GM12801 (cell line): Measurements from ENCODE around the gene POU6F2.

Experiments used
- TF ChIP-seq, protein P1 (sequence below): IDR thresholded peaks from one replicate; pipeline ENCODE4 v1.5.1; 2011; ENCODE audit warnings: control low read depth; ENCODE audit not compliant: insufficient read length; ENCODE audit errors: extremely low read depth

Gene POU6F2

DNA sequence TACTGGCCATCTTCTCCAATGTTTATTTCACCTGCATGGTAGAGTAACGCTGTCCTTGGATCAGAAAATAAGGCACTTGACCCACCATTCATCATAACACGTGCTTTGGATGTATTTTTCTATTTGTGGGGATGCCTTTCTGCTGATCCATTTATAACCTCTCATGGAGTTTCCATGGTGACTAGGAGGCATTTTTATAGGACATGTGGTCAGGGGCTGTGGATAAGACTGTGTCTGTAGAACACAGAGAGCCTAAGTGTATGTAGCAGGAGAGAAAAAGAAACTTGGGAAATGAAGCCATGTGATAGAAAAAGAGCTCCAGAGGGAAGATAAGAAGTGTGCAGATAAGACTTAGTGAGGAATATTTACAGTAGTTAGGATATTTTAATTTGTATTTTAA lies 184.2 kb downstream of the POU6F2 start:
- TF ChIP-seq, protein P1, sequence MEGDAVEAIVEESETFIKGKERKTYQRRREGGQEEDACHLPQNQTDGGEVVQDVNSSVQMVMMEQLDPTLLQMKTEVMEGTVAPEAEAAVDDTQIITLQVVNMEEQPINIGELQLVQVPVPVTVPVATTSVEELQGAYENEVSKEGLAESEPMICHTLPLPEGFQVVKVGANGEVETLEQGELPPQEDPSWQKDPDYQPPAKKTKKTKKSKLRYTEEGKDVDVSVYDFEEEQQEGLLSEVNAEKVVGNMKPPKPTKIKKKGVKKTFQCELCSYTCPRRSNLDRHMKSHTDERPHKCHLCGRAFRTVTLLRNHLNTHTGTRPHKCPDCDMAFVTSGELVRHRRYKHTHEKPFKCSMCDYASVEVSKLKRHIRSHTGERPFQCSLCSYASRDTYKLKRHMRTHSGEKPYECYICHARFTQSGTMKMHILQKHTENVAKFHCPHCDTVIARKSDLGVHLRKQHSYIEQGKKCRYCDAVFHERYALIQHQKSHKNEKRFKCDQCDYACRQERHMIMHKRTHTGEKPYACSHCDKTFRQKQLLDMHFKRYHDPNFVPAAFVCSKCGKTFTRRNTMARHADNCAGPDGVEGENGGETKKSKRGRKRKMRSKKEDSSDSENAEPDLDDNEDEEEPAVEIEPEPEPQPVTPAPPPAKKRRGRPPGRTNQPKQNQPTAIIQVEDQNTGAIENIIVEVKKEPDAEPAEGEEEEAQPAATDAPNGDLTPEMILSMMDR, result no peak

DNA sequence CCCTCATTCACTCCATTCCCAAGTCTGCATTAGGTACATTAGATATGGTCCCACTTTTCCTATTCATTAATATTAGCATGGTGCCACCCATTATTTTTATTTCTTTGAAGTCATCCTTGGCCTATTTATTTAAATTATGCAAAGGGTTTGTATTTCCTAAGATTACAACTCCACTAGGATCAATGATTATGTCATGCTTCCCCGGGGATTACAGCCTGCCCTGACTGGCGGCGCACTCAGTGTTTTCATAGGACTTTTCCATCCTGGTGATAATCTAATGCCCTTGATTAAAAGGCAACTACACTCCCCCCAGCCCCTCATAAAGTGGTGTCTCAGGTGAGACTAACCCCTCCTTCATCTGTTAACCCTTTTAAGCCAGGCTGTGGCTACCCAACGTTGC lies 187.2 kb downstream of the POU6F2 start:
- TF ChIP-seq, protein P1, result no peak

DNA sequence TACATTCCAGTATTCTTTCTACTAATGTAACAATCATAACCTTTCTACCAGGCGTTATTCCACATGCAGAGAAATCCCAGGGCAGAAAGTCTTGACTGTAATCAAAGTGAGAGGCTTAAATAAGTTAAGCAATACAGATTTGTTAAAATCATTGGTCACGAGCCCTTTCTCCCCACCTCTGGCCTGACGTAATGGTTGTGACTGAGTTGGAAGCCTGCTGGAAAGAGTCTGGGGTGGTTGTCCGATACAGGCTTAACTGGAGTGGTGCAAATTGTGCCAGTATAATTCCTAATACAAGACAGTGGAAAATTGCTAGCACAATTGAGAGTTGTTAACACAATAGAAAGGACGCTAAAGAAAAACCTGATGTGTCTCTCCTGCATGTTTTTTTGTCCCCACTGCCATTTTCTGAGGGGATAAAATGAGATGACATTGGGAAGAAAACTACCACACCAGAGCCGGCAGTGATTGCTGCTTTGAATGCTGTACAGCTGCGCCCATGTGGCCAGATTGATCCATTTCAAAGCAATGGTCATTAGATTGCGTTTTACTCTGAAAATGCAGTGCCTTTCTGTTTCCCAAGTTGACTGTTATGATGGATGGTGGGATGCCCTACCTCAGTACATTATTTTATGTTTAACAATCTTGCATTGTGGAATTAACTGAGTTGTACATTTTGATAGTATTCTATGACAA lies 190.8 kb downstream of the POU6F2 start:
- TF ChIP-seq, protein P1, result no peak

DNA sequence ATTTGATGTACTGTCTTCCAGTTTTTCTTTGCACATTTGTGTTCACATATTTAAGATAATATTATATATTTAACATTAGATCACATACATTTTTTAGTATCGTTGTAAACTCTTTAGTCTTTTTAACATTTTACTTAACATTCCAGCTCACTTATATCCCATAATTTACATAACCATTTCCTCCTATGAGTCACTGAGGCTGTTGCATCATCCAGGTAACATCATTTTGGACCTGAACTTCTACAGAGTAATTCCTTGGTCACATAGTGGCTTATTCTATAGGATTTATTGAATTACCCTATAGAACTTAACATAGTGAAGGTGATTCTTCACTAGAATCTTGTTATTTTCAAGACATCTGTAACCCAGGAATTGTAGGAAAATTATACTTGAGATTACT lies 194.4 kb downstream of the POU6F2 start:
- TF ChIP-seq, protein P1, result no peak

DNA sequence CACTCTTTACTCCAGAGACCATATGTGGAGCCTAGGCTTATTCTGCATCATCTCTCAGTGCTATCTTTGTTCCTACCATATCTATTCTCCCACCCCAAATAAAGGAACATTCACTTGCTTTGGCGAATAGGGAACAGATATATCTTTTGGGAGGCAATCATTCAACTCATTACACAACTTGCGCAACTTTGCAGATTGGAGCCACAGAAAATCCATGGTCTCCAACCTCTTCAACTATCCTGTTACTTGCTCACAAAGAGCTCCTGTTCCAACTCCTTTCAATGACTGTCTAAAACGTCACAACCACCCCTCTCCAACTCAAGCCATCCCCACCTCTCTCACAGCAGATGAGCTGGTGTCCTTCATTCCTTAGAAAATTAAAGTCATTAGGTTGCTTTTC lies 203.7 kb downstream of the POU6F2 start:
- TF ChIP-seq, protein P1, result no peak

DNA sequence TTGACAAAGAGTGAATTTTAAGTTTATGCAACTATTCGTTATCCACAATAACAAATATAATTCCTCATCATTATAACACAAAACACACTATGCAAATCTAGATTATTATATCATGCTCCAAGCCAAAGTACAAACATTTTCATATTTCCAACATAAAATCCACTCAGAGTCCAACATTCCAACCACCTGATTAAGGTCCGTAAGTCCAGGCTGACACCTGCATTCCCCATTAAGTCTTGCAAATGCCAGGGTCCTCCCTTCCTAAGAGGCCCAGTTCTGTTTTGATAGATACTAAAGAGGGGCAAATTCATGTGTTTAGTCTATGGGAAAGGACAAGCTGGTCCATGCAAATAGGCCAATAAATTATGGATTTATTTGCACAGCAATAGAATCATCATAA lies 206.1 kb downstream of the POU6F2 start:
- TF ChIP-seq, protein P1, result no peak

DNA sequence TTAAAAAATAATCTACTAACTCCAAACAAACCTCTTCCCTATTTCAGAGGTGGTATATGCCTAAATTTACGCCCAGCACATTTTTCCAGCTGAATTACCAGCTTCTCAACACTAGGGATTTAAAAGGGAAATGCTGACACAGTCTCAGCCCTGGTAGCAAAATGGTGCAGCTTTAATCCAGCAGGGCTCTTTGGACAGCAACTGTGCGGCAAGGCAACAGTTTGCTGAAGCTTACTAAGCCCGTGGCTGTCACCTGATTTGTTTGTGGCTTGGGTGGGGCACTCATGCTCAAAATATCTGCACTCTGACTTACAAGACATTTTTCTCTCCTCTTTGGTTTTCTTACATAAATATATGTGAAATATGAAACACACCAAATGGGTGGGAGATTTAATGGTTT lies 206.7 kb downstream of the POU6F2 start:
- TF ChIP-seq, protein P1, result no peak
